Stimulated activated CD4-positive, alpha-beta T cell treated with anti-CD3 and anti-CD28 coated beads, TNF-alpha, amount 100 ng/mL, for 1 hour (primary cell): ENCODE measurements around the gene PEF1.

ENCODE experiments used
- DNase-seq, 3 donors: peaks; one replicate each; pipeline ENCODE4 v3.0.0-alpha.2; 2020; ENCODE audit warnings: low read depth in 3 of 3, low spot score in 1 of 3

Gene PEF1

GRCh38 chr1:31655756-31656155 is 11.1 kb upstream of the PEF1 start:
- no peak for DNase-seq

GRCh38 chr1:31655104-31655503 is 10.4 kb upstream of the PEF1 start:
- no peak for DNase-seq

- no peak for DNase-seq
Measured at GRCh38 chr1:31654474-31654776, 9.7 kb upstream of the PEF1 start.

- no peak for DNase-seq
Measured at GRCh38 chr1:31653717-31654473, 9.2 kb upstream of the PEF1 start.

GRCh38 chr1:31652891-31653499 is 8.3 kb upstream of the PEF1 start:
- DNase-seq = no peak

GRCh38 chr1:31651766-31652165 is 7.1 kb upstream of the PEF1 start:
- DNase-seq = no peak

- DNase-seq = no peak
Measured at GRCh38 chr1:31651089-31651420, 6.4 kb upstream of the PEF1 start.

- DNase-seq = no peak
Measured at GRCh38 chr1:31650161-31651088, 5.7 kb upstream of the PEF1 start.

- no peak for DNase-seq
Measured at GRCh38 chr1:31648641-31649357, 4.1 kb upstream of the PEF1 start.

- DNase-seq = no peak
Measured at GRCh38 chr1:31648190-31648589, 3.5 kb upstream of the PEF1 start.

GRCh38 chr1:31647106-31647505 is 2.4 kb upstream of the PEF1 start:
- DNase-seq = no peak

GRCh38 chr1:31646259-31646960 is 1.7 kb upstream of the PEF1 start:
- no peak for DNase-seq

GRCh38 chr1:31645274-31645568 is 545 bp upstream of the PEF1 start:
- no peak for DNase-seq

- DNase-seq = no peak
Measured at GRCh38 chr1:31643976-31644559, 608 bp downstream of the PEF1 start.

- DNase-seq = no peak
Measured at GRCh38 chr1:31642897-31643296, 1.8 kb downstream of the PEF1 start.

- no peak for DNase-seq
Measured at GRCh38 chr1:31642366-31642765, 2.3 kb downstream of the PEF1 start.

GRCh38 chr1:31640964-31641363 is 3.7 kb downstream of the PEF1 start:
- no peak for DNase-seq

GRCh38 chr1:31640179-31640578 is 4.5 kb downstream of the PEF1 start:
- no peak for DNase-seq

GRCh38 chr1:31639543-31639942 is 5.1 kb downstream of the PEF1 start:
- DNase-seq = no peak

GRCh38 chr1:31637915-31638673 is 6.6 kb downstream of the PEF1 start:
- no peak for DNase-seq
